WTC11 (cell line): ENCODE data around the gene MIGA1. TPM values are rescaled to one million over a fixed set of nuclear protein-coding genes. Genes with fewer than 3 reads are reported as not detected.
"Not testable (repeated sequence)": the region's sequence is repeated elsewhere in the genome, so short reads cannot be mapped to it uniquely, and the experiment has no call there.

Experiments
- ATAC-seq: fragments of 200-7000 bp; cut with Tn5 transposase; 2 replicates; pipeline ENCODE4 v1.10.0; 2021; ENCODE audit warnings: mild to moderate bottlenecking, moderate library complexity
- CTCF ChIA-PET: fragments of 300-600 bp; sonication (Branson Sonifier 250); formaldehyde crosslinking; loops from one replicate; lab custom pipeline; 2021; ENCODE audit warnings: antibody characterized with exemption; lab: Charles Lee
- POLR2A ChIA-PET: fragments of 350-600 bp; sonication (Branson Sonifier 250); formaldehyde crosslinking; loops from one replicate; lab custom pipeline; 2021; ENCODE audit warnings: antibody characterized with exemption; lab: Charles Lee
- DNase-seq: peaks from one replicate; pipeline ENCODE4 v3.0.0; 2021; ENCODE audit warnings: low spot score
- H3K27ac Mint-ChIP-seq: 2 replicates; pipeline ENCODE4 v1.8.0; 2021; ENCODE audit warnings: mixed read lengths
- H3K27me3 Mint-ChIP-seq: 2 replicates; pipeline ENCODE4 v1.8.0; 2021; ENCODE audit warnings: low read depth, mild to moderate bottlenecking, moderate library complexity, mixed read lengths
- H3K36me3 Mint-ChIP-seq: 2 replicates; pipeline ENCODE4 v1.8.0; 2021; ENCODE audit warnings: mixed read lengths
- H3K4me1 Mint-ChIP-seq: 2 replicates; pipeline ENCODE4 v1.8.0; 2022; ENCODE audit warnings: mixed read lengths
- H3K4me3 Mint-ChIP-seq: 2 replicates; pipeline ENCODE4 v1.8.0; 2021; ENCODE audit warnings: mild to moderate bottlenecking, moderate library complexity, mixed read lengths
- H3K9me3 Mint-ChIP-seq: 2 replicates; pipeline ENCODE4 v1.8.0; 2021; ENCODE audit warnings: mixed read lengths
- EMX1 ChIP-seq: fragments of 250-450 bp; sonication (Bioruptor Pico); IDR thresholded peaks from 2 replicates; pipeline ENCODE4 v1.8.0; 2021; ENCODE audit warnings: mild to moderate bottlenecking
- ETV6 ChIP-seq: sonication (generic); formaldehyde crosslinking; IDR thresholded peaks from 2 replicates; pipeline ENCODE4 v1.8.1; 2022; ENCODE audit warnings: mild to moderate bottlenecking, missing genetic modification reagents
- FOXJ3 ChIP-seq: sonication (generic); formaldehyde crosslinking; IDR thresholded peaks from 2 replicates; pipeline ENCODE4 v1.9.0; 2021; ENCODE audit warnings: missing genetic modification reagents, mild to moderate bottlenecking, borderline replicate concordance
- GTF2I ChIP-seq: fragments of 250-450 bp; sonication (Bioruptor Pico); conservative IDR thresholded peaks from 2 replicates; pipeline ENCODE4 v1.4.0; 2021; ENCODE audit warnings: mild to moderate bottlenecking
- IRF2 ChIP-seq: sonication (generic); formaldehyde crosslinking; IDR thresholded peaks from 2 replicates; pipeline ENCODE4 v1.8.0; 2022; ENCODE audit warnings: low read depth, missing genetic modification reagents, borderline replicate concordance
- JUN ChIP-seq: sonication (generic); formaldehyde crosslinking; IDR thresholded peaks from 2 replicates; pipeline ENCODE4 v1.8.0; 2023; ENCODE audit warnings: mild to moderate bottlenecking, missing genetic modification reagents
- MXD4 ChIP-seq: fragments of 250-450 bp; sonication (Bioruptor Pico); IDR thresholded peaks from 2 replicates; pipeline ENCODE4 v1.8.0; 2021; ENCODE audit warnings: mild to moderate bottlenecking, moderate library complexity, borderline replicate concordance
- NFE2L1 ChIP-seq: sonication (generic); formaldehyde crosslinking; IDR thresholded peaks from 2 replicates; pipeline ENCODE4 v1.8.1; 2023; ENCODE audit warnings: missing genetic modification reagents
- SMAD3 ChIP-seq: sonication (generic); formaldehyde crosslinking; IDR thresholded peaks from 2 replicates; pipeline ENCODE4 v1.8.0; 2022; ENCODE audit warnings: missing genetic modification reagents, mild to moderate bottlenecking, borderline replicate concordance
- SP1 ChIP-seq: sonication (generic); formaldehyde crosslinking; conservative IDR thresholded peaks from 2 replicates; pipeline ENCODE4 v1.8.1; 2022; ENCODE audit warnings: missing genetic modification reagents
- TEAD1 ChIP-seq: sonication (generic); formaldehyde crosslinking; IDR thresholded peaks from 2 replicates; pipeline ENCODE4 v1.8.0; 2022; ENCODE audit warnings: mild to moderate bottlenecking, missing genetic modification reagents
- TEAD4 ChIP-seq: sonication (generic); formaldehyde crosslinking; IDR thresholded peaks from 2 replicates; pipeline ENCODE4 v1.8.0; 2022; ENCODE audit warnings: mild to moderate bottlenecking, missing genetic modification reagents
- ZBTB21 ChIP-seq: sonication (generic); formaldehyde crosslinking; IDR thresholded peaks from 2 replicates; pipeline ENCODE4 v1.8.1; 2023; ENCODE audit warnings: mild to moderate bottlenecking, missing genetic modification reagents, borderline replicate concordance
- ZNF121 ChIP-seq: sonication (generic); formaldehyde crosslinking; IDR thresholded peaks from 2 replicates; pipeline ENCODE4 v1.8.0; 2023; ENCODE audit warnings: missing genetic modification reagents
- ZNF219 ChIP-seq: sonication (generic); formaldehyde crosslinking; IDR thresholded peaks from 2 replicates; pipeline ENCODE4 v1.8.0; 2023; ENCODE audit warnings: missing genetic modification reagents, mild to moderate bottlenecking, borderline replicate concordance
- ZNF232 ChIP-seq: sonication (generic); formaldehyde crosslinking; IDR thresholded peaks from 2 replicates; pipeline ENCODE4 v1.8.0; 2022; ENCODE audit warnings: mild to moderate bottlenecking, missing genetic modification reagents
- total RNA-seq: library from RNA; stranded (reverse); gene quantifications from 3 replicates; pipeline ENCODE4 v1.2.3, GENCODE V29; 2021
- TF ChIP-seq, protein P1 (sequence below): fragments of 250-450 bp; sonication (Bioruptor Pico); IDR thresholded peaks from 2 replicates; pipeline ENCODE4 v1.9.0; 2021; ENCODE audit warnings: mild to moderate bottlenecking
- TF ChIP-seq, protein P2 (sequence below): sonication (generic); formaldehyde crosslinking; IDR thresholded peaks from 2 replicates; pipeline ENCODE4 v1.8.0; 2023; ENCODE audit warnings: missing genetic modification reagents, mild to moderate bottlenecking, borderline replicate concordance
- TF ChIP-seq, protein P3 (sequence below): fragments of 250-450 bp; sonication (Bioruptor Pico); IDR thresholded peaks from 2 replicates; pipeline ENCODE4 v1.9.0; 2021; ENCODE audit warnings: mild to moderate bottlenecking, borderline replicate concordance
- TF ChIP-seq, protein P4 (sequence below): fragments of 250-450 bp; sonication (Bioruptor Pico); IDR thresholded peaks from 2 replicates; pipeline ENCODE4 v1.9.0; 2021; ENCODE audit warnings: mild to moderate bottlenecking

The MIGA1 gene
- total RNA-seq, 1 experiment from 2014 or later = 6.2 TPM

DNA sequence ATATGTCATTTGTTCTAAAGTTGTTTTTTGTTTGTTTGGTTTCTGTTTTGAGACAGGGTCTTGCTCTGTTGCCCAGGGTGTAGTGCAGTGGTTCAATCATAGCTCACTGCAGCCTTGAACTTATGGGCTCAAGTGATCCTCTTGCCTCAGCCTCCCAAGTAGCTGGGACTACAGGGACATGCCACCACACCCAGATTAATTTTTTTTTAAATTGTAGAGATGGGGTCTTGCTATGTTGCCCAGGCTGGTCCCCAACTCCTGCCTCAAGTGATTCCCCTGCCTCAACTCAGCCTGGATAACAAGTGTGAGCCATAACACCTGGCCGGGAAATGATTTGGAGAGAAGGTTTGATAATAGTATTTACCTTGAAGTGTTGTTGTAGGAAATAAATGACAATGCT, 127.2 kb downstream of the MIGA1 start:
- ATAC-seq = no peak
- Mint-ChIP-seq H3K4me3 (no peak overlapping the region), H3K27me3 (no peaks in the 10 kb centered on the region), H3K36me3 (no peaks in the 10 kb centered on the region), H3K27ac (no peak overlapping the region), H3K4me1 (no peaks in the 10 kb centered on the region), H3K9me3 (no peaks in the 10 kb centered on the region)
- POLR2A ChIA-PET = no interaction called here
- no peak for DNase-seq
- TF ChIP-seq, protein P1, sequence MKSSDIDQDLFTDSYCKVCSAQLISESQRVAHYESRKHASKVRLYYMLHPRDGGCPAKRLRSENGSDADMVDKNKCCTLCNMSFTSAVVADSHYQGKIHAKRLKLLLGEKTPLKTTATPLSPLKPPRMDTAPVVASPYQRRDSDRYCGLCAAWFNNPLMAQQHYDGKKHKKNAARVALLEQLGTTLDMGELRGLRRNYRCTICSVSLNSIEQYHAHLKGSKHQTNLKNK (CRISPR knock-in tag) = no peak
- 0 out of 2 replicates have a peak, but pooled peaks have one; percentile 29 for TF ChIP-seq GTF2I (CRISPR knock-in tag)
- CTCF ChIA-PET = no interaction called here

DNA sequence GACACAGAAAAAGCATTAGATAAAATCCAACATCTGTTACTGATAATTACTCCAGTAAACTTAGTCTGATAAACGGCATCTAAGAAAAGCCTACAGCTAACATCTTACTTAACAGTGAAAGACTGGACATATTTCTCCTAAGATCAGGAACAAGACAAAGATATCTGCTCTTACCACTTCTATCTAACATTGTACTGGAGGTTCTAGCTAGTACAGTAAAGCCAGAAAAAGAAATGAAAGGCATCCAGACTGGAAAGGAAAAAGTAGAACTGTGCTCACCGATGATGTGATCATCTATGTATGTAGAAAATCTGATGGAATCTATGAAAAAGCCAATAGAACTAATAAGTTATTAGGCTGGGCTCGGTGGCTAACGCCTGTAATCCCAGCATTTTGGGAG, 130.7 kb downstream of the MIGA1 start:
- TF ChIP-seq, protein P2, sequence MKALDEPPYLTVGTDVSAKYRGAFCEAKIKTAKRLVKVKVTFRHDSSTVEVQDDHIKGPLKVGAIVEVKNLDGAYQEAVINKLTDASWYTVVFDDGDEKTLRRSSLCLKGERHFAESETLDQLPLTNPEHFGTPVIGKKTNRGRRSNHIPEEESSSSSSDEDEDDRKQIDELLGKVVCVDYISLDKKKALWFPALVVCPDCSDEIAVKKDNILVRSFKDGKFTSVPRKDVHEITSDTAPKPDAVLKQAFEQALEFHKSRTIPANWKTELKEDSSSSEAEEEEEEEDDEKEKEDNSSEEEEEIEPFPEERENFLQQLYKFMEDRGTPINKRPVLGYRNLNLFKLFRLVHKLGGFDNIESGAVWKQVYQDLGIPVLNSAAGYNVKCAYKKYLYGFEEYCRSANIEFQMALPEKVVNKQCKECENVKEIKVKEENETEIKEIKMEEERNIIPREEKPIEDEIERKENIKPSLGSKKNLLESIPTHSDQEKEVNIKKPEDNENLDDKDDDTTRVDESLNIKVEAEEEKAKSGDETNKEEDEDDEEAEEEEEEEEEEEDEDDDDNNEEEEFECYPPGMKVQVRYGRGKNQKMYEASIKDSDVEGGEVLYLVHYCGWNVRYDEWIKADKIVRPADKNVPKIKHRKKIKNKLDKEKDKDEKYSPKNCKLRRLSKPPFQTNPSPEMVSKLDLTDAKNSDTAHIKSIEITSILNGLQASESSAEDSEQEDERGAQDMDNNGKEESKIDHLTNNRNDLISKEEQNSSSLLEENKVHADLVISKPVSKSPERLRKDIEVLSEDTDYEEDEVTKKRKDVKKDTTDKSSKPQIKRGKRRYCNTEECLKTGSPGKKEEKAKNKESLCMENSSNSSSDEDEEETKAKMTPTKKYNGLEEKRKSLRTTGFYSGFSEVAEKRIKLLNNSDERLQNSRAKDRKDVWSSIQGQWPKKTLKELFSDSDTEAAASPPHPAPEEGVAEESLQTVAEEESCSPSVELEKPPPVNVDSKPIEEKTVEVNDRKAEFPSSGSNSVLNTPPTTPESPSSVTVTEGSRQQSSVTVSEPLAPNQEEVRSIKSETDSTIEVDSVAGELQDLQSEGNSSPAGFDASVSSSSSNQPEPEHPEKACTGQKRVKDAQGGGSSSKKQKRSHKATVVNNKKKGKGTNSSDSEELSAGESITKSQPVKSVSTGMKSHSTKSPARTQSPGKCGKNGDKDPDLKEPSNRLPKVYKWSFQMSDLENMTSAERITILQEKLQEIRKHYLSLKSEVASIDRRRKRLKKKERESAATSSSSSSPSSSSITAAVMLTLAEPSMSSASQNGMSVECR (CRISPR knock-in tag) = no peak
- TF ChIP-seq, protein P3, sequence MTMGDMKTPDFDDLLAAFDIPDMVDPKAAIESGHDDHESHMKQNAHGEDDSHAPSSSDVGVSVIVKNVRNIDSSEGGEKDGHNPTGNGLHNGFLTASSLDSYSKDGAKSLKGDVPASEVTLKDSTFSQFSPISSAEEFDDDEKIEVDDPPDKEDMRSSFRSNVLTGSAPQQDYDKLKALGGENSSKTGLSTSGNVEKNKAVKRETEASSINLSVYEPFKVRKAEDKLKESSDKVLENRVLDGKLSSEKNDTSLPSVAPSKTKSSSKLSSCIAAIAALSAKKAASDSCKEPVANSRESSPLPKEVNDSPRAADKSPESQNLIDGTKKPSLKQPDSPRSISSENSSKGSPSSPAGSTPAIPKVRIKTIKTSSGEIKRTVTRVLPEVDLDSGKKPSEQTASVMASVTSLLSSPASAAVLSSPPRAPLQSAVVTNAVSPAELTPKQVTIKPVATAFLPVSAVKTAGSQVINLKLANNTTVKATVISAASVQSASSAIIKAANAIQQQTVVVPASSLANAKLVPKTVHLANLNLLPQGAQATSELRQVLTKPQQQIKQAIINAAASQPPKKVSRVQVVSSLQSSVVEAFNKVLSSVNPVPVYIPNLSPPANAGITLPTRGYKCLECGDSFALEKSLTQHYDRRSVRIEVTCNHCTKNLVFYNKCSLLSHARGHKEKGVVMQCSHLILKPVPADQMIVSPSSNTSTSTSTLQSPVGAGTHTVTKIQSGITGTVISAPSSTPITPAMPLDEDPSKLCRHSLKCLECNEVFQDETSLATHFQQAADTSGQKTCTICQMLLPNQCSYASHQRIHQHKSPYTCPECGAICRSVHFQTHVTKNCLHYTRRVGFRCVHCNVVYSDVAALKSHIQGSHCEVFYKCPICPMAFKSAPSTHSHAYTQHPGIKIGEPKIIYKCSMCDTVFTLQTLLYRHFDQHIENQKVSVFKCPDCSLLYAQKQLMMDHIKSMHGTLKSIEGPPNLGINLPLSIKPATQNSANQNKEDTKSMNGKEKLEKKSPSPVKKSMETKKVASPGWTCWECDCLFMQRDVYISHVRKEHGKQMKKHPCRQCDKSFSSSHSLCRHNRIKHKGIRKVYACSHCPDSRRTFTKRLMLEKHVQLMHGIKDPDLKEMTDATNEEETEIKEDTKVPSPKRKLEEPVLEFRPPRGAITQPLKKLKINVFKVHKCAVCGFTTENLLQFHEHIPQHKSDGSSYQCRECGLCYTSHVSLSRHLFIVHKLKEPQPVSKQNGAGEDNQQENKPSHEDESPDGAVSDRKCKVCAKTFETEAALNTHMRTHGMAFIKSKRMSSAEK (CRISPR knock-in tag) = no peak
- TF ChIP-seq MXD4 (no peak), ZNF121 (CRISPR knock-in tag) (no peak), SMAD3 (CRISPR knock-in tag) (no peak), ZNF232 (no peak), JUN (CRISPR knock-in tag) (no peak), ZBTB21 (no peak), SP1 (no peak), IRF2 (no peak), TEAD1 (CRISPR knock-in tag) (no peak), ETV6 (CRISPR knock-in tag) (no peak), NFE2L1 (CRISPR knock-in tag) (no peak), TEAD4 (no peak), FOXJ3 (CRISPR knock-in tag) (no peak), ZNF219 (CRISPR knock-in tag) (no peak), EMX1 (CRISPR knock-in tag) (no peak)
- TF ChIP-seq, protein P4, sequence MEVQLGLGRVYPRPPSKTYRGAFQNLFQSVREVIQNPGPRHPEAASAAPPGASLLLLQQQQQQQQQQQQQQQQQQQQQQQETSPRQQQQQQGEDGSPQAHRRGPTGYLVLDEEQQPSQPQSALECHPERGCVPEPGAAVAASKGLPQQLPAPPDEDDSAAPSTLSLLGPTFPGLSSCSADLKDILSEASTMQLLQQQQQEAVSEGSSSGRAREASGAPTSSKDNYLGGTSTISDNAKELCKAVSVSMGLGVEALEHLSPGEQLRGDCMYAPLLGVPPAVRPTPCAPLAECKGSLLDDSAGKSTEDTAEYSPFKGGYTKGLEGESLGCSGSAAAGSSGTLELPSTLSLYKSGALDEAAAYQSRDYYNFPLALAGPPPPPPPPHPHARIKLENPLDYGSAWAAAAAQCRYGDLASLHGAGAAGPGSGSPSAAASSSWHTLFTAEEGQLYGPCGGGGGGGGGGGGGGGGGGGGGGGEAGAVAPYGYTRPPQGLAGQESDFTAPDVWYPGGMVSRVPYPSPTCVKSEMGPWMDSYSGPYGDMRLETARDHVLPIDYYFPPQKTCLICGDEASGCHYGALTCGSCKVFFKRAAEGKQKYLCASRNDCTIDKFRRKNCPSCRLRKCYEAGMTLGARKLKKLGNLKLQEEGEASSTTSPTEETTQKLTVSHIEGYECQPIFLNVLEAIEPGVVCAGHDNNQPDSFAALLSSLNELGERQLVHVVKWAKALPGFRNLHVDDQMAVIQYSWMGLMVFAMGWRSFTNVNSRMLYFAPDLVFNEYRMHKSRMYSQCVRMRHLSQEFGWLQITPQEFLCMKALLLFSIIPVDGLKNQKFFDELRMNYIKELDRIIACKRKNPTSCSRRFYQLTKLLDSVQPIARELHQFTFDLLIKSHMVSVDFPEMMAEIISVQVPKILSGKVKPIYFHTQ (CRISPR knock-in tag) = no peak
- Mint-ChIP-seq H3K27ac (no peak overlapping the region), H3K4me3 (no peak overlapping the region), H3K27me3 (no peaks in the 10 kb centered on the region), H3K4me1 (no peaks in the 10 kb centered on the region), H3K9me3 (no peaks in the 10 kb centered on the region), H3K36me3 (no peaks in the 10 kb centered on the region)
- ChIA-PET CTCF (interaction anchor here (1.5 kb wide), 1 partner anchor 10 kb away, joined by 4 read pairs; no protein-coding TSS in a partner anchor), POLR2A (interaction anchor here (0.7 kb wide), 1 partner anchor 1886 kb away, joined by 3 read pairs; no protein-coding TSS in a partner anchor)
- DNase-seq = no peak
- ATAC-seq = no peak

DNA sequence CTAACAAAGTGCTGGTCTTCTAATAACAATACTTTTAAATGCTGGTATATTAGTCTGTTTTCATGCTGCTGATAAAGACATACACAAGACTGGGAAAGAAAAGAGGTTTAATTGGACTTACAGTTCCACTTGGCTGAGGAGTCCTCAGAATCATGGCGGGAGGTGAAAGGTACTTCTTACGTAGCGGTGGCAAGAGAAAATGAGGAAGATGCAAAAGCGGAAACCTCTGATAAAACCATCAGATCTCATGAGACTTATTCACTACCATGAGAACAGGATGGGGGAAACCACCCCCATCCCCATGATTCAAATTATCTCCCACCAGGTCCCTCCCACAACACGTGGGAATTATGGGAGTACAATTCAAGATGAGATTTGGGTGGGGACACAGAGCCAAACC, 139.5 kb downstream of the MIGA1 start:
- H3K27me3 Mint-ChIP-seq, POLR2A ChIA-PET, ATAC-seq, H3K4me1 Mint-ChIP-seq, H3K9me3 Mint-ChIP-seq, H3K4me3 Mint-ChIP-seq, CTCF ChIA-PET, DNase-seq, H3K27ac Mint-ChIP-seq, H3K36me3 Mint-ChIP-seq: not testable (repeated sequence)
